Stimulated activated CD4-positive, alpha-beta T cell treated with anti-CD3 and anti-CD28 coated beads, Interleukin-15, amount 100 ng/mL, for 1 hour (primary cell): Measurements from ENCODE around the gene GOLGA8N.

Source experiments
- DNase-seq, 2 donors: peaks; one replicate each; pipeline ENCODE4 v3.0.0-alpha.2; 2020; ENCODE audit warnings: low read depth in 1 of 2, low spot score in 1 of 2

The GOLGA8N gene

DNA sequence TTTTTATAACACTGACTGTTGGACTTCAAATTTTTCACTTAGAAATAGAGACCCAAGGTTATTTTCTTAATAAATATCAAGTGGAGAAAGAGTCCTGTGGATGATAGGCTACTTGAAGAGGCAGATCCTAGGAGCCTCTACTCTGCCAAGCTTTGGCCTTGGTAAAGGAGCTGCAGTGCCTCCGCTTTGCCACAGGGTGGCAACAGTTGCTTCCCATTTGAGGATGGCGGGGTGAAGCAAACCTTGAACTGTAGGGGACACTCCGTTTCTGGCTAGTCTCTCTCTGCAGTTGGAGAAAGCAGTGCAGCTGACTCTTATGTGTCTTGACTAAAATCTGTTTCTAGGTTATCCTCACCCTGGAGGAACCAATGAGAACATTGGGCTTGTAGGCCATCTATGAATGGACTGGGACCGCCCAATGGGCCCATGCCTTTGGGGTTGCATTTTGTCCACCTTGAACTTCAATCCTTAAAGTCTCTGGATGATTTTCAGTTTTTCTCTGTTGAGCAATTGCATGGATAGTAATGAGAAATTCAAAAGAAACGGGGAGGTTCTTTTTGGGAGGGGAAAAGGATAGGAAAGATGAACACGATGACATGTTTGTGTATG is 58.1 kb downstream of the GOLGA8N start:
- DNase-seq, result peak in 1 of 2 donors; percentile 12

GRCh38 chr15:32652178-32652577 is 58.9 kb downstream of the GOLGA8N start:
- no peak for DNase-seq

DNA sequence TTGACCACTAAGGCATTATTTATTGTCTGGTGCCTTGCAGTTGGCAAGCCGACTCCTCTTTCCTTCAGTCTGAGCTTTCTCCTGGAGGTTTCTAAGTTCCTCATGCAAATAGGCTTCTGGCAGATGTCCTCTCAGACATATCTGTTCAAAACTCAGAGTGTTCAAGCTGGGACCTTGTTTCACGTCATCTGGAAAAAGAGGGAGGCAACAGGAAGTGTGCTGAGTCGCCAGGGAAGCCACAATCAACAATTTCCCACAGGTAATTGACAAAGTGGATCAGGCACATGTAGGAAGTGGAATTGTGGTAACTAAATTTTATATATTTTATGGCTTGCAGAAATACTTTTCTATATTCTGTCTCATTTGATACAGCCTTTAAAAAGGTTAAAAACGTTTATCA is 62.8 kb downstream of the GOLGA8N start:
- DNase-seq, result no peak

GRCh38 chr15:32656496-32656895 is 63.2 kb downstream of the GOLGA8N start:
- DNase-seq, result no peak
